GM19035 (cell line): ENCODE data around the gene NSUN3.

ENCODE experiments used
- ATAC-seq: cut with Tn5 transposase; IDR thresholded peaks from one replicate; pipeline ENCODE4 v1.9.1; 2021; ENCODE audit not compliant: unreplicated experiment

Gene NSUN3

DNA sequence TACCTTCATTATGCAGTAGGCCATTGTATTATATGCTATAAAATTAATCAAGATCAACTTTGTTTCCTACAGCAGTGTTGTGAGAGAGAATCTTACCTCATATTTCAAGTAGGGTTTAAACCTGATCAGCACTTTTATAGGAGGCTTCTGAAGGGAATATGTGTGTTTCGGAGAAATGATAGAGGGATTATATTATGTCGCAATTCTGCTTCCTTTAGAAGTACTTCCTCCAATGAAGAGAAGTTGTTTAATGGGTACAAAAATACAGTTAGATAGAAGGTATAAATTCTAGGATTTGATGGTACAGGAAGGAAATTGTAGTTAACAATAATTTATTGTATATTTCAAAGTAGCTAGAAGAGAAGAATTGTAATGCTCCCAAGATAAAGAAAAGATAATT is 54.9 kb downstream of the NSUN3 start:
- no peak for ATAC-seq

GRCh38 chr3:94118390-94118789 is 55.5 kb downstream of the NSUN3 start:
- no peak for ATAC-seq

- ATAC-seq: no peak
These were observed 58.3 kb downstream of the NSUN3 start for GRCh38 chr3:94121161-94121560.

- no peak for ATAC-seq
These were observed 64.3 kb downstream of the NSUN3 start for GRCh38 chr3:94127115-94127514.

GRCh38 chr3:94130690-94131089 is 67.8 kb downstream of the NSUN3 start:
- no peak for ATAC-seq

DNA sequence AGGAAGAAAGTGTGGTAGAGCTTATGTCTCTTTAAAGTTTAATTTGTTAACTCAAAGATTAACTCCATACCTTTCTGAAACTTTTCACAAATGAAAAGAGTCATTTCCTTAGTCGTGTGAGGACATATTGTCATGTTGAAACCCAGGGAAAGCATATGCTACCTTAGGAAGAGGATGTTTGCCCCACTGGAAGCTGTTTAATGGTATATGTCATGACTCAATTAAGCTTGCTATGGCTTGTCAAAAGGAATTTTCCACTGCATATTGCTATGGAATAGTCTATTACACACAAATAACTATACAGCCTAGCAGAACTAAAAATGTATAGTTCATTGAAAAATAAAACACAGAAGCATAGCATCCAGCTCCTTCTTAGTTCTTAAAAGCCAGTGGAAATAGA is 69.9 kb downstream of the NSUN3 start:
- ATAC-seq: no peak

DNA sequence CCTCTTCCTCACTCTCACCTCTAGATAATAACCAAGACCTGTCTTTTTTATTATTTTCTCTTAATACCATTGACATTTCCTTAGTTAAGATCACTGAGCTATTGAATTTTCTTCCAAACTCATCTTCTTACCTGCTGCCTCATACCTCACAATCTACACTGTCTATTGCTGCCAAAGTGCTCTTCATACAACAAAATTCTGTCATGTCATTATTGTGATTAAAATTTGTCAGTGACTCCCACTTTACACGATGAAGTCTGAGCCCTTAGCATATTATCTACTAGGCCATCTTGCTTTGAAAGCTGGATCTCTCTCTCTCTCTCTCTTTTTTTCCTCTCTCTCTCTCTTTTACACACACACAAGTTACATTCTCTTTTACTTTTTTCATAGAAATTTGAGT is 73.3 kb downstream of the NSUN3 start:
- no peak for ATAC-seq

- ATAC-seq: no peak
These were observed 74.5 kb downstream of the NSUN3 start for GRCh38 chr3:94137377-94137776.

DNA sequence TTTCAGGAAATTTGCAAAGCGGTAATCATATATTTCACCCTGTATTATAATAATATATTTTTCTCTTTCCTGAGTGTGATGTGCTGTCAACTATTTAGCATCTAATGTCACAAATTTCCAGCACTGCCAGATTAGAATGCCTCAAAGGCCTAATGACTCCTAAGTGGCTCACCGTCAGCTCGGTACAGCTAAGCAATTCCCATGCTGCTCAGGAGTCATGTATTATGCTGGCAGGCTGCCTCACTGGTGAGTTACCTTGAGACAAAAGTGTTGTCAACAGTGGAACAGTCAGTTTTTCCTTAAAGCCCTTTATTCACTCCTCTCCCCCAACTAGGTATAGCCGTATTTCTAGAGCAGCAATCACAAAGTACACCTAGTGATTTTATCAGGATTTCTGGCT is 83.6 kb downstream of the NSUN3 start:
- no peak for ATAC-seq

DNA sequence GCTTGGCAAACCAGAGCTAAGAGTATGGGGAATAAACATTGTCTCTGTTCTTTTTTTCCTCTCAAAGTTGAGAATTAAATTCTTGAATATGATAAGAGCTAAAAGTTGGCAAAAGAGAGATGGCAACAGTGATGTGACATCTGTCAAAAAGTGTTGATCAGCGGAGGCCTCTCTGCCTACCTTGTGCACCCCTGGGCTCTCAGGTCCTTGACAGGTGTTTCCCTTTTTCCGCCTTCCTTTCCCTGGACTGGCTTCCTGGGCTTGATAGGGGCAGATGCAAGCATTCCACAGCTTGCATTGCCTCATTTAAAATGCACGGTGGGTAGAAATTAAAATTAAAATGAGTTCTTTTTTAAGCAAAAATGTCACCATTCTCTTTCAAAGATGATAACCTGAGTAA is 84.2 kb downstream of the NSUN3 start:
- ATAC-seq: no peak

- ATAC-seq: no peak
These were observed 87.3 kb downstream of the NSUN3 start for GRCh38 chr3:94150113-94150512.

DNA sequence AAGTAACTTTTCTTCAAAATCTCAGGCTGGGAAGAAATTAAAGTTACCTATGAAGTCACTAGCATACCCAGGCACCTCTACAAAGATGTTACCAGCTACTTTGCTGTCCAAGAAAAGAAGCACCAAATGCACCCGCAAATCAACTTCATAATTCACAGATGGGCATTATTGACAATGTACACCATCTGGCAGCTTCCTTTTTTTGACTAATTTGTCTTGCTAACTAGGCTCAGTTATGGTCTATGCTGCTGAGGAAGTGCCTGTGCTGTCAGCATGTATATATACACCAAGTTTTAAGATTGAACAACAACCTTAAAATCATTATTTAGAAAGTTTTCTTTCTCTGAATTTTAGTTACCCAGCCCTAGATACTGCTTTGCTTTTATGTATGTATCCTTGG is 93.8 kb downstream of the NSUN3 start:
- ATAC-seq: no peak

GRCh38 chr3:94158512-94158911 is 95.7 kb downstream of the NSUN3 start:
- ATAC-seq: no peak

DNA sequence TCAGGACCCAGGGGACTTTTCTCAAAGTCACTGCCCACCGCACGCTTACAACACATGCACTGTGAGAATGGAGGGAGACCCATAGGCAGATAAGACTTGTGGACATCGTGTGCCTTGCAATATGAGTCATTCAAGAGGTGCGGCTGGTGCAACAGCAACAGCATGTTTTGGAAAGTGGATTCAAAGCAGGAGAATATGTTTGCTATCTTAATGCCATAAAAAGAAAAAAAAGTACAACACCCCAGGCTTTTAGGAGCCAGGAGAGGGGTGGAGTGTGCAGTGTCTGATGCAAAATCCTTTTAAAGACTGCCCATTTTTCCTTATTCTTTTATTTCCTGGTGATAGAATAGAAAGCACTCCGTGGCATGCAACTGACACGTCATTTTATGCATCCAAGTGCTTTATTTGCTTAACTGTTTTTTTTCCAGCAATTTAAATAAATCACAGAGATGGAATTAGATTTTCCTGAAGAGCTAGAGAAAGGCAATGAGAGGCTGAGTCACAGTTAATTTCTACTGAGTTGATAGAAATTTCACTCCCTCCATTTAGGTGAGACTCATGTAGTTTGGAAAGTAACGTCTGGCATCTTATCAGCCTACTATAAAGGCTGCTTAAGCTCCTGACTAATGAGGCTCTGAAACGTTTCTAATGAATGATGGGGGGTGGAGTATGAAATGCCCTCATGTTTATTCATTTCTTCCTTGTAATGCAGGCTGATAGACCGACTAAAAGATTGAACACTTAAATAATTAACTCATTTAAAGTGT is 96.4 kb downstream of the NSUN3 start:
- no peak for ATAC-seq

DNA sequence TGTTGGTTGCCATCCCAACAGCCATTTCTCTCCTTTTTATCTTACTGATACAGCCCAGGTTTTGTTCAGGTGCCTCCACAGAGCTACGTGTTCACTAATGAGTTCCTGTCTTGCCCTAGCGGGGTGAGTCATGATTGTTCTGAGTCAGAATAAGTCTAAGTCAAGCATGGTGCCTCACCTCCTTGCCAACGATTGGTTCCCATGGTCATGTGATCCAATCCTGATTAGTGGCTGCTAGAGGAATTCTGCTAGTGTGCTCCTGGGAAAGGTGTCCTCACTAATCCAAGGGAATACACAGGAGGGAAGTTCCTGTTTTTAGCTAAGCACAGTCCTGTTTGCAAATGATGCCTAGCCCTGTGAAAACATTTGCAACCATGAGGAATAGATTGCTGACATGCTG is 99.8 kb downstream of the NSUN3 start:
- peak; percentile 64 for ATAC-seq

DNA sequence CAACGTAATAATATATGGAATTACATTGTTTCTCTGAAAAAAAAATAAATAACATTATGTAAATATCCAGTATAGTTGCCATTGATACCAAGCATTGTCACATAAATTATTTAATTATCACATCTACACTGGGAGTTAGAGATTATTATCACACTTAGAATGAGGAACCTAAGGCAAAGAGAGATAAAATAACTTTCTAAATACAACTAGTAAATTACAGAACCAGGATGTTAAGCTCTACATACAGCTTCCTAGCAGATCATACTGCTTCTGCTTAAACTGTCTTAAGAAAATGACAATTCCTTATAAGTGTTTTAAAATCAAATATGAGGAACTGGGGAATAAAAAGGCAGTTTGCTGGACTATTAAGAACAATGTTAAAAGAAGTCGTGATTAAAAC is 104.5 kb downstream of the NSUN3 start:
- no peak for ATAC-seq

DNA sequence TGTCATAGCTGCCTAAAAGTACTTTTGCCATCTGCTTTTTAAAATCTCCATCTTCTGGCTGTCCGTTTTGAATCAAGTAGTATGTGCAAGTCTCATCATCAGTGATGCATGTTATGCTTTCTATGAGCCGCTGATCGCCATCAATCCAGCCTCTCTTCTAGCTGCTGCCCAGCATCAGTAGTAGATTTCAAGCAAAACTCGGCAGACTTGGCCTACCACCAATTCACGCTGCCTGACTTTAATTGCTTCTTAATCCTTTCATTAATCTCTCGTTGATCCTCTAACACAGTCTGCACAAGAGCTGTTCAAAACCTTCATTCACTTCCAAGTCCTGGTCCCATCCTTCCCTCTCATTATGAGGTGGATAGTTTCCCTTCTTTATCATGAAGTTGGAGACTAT is 104.9 kb downstream of the NSUN3 start:
- no peak for ATAC-seq

- no peak for ATAC-seq
These were observed 109.1 kb downstream of the NSUN3 start for GRCh38 chr3:94171954-94172353.

- ATAC-seq: no peak
These were observed 109.9 kb downstream of the NSUN3 start for GRCh38 chr3:94172695-94173310.

- no peak for ATAC-seq
These were observed 111.0 kb downstream of the NSUN3 start for GRCh38 chr3:94173673-94174434.

DNA sequence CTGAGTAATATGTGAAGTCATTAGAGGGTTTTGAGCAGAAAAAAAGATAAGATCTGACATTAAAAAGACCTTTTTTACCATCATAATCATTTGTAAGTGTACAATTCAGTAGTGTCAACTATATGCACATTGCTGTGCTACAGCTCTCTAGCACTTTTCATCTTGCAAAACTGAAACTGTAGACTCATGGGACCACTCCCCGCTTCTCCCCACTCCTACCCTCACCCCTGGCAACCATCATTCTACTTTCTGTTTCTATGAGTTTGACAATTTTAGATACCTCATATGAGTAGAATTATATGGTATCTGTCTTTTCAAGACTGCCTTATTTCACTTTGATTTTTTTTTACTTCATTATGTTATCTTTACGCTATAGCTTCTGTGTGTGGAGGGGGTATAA is 112.8 kb downstream of the NSUN3 start:
- no peak for ATAC-seq
